Stimulated activated naive CD8-positive, alpha-beta T cell treated with anti-CD3 and anti-CD28 coated beads, Interleukin-15, Interleukin-2, amounts not matched to agents 100 ng/mL and 50 ng/mL, for 24 hours (primary cell): Measurements from ENCODE around the gene MRPS31.
"Not testable (repeated sequence)": the region's sequence is repeated elsewhere in the genome, so short reads cannot be mapped to it uniquely, and the experiment has no call there.

Source experiments
- H3K27ac Mint-ChIP-seq: one replicate; pipeline ENCODE4 v1.8.0; 2021; ENCODE audit warnings: mild to moderate bottlenecking, mixed read lengths
- H3K27me3 Mint-ChIP-seq: one replicate; pipeline ENCODE4 v1.8.0; 2021; ENCODE audit warnings: mixed read lengths
- H3K36me3 Mint-ChIP-seq: one replicate; pipeline ENCODE4 v1.8.0; 2021; ENCODE audit warnings: low read depth, mixed read lengths
- H3K4me1 Mint-ChIP-seq: one replicate; pipeline ENCODE4 v1.8.0; 2021; ENCODE audit warnings: low read depth, mixed read lengths
- H3K4me3 Mint-ChIP-seq: one replicate; pipeline ENCODE4 v1.8.0; 2021; ENCODE audit warnings: mild to moderate bottlenecking, mixed read lengths
- H3K9me3 Mint-ChIP-seq: one replicate; pipeline ENCODE4 v1.8.0; 2021; ENCODE audit warnings: mixed read lengths

The MRPS31 gene

GRCh38 chr13:40796649-40797048, 25.7 kb upstream of the MRPS31 start:
- H3K36me3 Mint-ChIP-seq, result peaks cover 35% of the 10 kb centered on the region
- H3K4me1 Mint-ChIP-seq, result peaks cover 24% of the 10 kb centered on the region
- H3K4me3 Mint-ChIP-seq, result no peak overlapping the region
- no peaks in the 10 kb centered on the region for H3K27me3 Mint-ChIP-seq
- H3K9me3 Mint-ChIP-seq, result no peaks in the 10 kb centered on the region
- no peak overlapping the region for H3K27ac Mint-ChIP-seq

DNA sequence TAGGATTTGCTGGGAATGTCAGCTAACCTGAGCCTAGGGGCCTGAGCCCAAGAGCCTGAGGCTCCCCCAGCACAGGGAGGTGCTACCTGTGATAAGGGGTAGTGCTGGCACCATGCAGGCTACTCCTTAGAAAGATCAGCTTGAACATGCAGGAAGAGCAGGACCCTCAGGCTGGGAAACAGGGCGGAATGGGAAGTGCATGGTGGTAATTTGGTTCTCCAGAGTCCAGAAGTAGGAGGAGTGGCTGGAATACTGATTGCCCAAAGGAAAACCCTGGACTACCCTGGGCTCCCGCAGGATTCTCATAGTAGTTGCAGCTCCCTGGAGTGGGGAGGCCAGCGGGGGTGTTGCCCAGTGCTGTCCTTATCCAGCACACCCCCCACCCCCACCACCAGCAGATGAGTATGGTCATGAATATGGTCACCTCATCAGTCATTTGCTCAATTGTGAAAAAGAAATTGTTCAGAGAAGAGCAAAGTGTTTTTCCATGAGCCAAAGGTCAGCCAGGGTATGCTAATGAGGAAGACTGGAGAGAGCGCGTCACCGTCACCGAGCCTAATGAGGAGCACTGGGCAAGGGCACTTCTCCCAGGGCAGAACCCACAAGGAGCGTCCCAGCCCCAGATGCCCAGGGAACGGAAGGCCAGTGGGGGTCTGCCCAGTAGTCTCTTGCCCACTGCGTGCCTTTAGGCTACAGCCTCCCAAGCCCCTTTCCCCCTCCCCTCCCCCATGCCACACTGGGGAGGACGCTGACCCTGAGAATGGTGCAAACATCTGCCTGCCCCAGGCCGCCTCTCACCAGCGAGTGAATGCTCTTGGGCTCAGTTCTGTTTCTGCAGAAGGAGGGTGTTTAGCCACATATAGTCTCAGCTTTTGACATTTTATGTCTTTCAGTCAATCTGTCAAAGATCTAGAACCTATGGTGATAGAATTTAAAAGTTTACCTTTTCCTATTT, 23.7 kb upstream of the MRPS31 start:
- Mint-ChIP-seq H3K36me3 (peaks cover 29% of the 10 kb centered on the region), H3K4me1 (peaks cover 34% of the 10 kb centered on the region), H3K27me3 (no peaks in the 10 kb centered on the region), H3K27ac (peak overlapping the region; percentile 81), H3K9me3 (no peaks in the 10 kb centered on the region), H3K4me3 (no peak overlapping the region)

DNA sequence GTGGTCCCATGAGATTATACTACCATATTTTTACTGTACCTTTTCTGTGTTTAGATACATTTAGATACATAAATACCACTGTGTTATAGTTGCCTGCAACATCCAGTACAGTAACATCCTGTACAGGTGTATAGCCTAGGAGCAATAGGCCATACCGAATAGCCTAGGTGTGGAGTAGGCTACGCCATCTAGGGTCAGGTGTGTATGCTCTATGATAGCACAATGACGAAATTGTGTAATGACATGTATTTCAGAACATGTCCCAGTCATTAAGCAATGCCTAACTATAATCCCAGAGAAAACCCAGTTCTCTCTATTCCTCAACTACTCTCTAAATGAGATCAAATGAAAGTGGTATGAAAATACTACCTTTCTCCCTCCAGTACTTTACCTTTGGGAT, 22.3 kb upstream of the MRPS31 start:
- Mint-ChIP-seq H3K4me1 (peaks cover 34% of the 10 kb centered on the region), H3K4me3 (no peak overlapping the region), H3K27me3 (no peaks in the 10 kb centered on the region), H3K36me3 (peaks cover 16% of the 10 kb centered on the region), H3K9me3 (no peaks in the 10 kb centered on the region), H3K27ac (no peak overlapping the region)

- no peaks in the 10 kb centered on the region for H3K27me3 Mint-ChIP-seq
- H3K4me3 Mint-ChIP-seq, result no peak overlapping the region
- H3K4me1 Mint-ChIP-seq, result peaks cover 39% of the 10 kb centered on the region
- no peak overlapping the region for H3K27ac Mint-ChIP-seq
- H3K36me3 Mint-ChIP-seq, result peaks cover 15% of the 10 kb centered on the region
- no peaks in the 10 kb centered on the region for H3K9me3 Mint-ChIP-seq
These were observed 21.5 kb upstream of the MRPS31 start for GRCh38 chr13:40792284-40793051.

- peaks cover 55% of the 10 kb centered on the region for H3K4me1 Mint-ChIP-seq
- H3K27ac Mint-ChIP-seq, result peak overlapping the region; percentile 76
- H3K36me3 Mint-ChIP-seq, result peaks cover 11% of the 10 kb centered on the region
- peak overlapping the region; percentile 84 for H3K4me3 Mint-ChIP-seq
- H3K27me3 Mint-ChIP-seq, result no peaks in the 10 kb centered on the region
- no peaks in the 10 kb centered on the region for H3K9me3 Mint-ChIP-seq
These were observed 19.2 kb upstream of the MRPS31 start for GRCh38 chr13:40790154-40790616.

GRCh38 chr13:40789275-40790153, 18.5 kb upstream of the MRPS31 start, which contains the start of gene SLC25A15:
Gene SLC25A15 (plus strand): TSS chr13:40789611. CDS start chr13:40793227, 3,616 bp downstream.
- peak within 1 kb of the TSS; percentile 87 for H3K27ac Mint-ChIP-seq
- no peaks in the 10 kb centered on the region for H3K27me3 Mint-ChIP-seq
- peak within 1 kb of the TSS; percentile 84 for H3K4me3 Mint-ChIP-seq
- H3K9me3 Mint-ChIP-seq, result no peaks in the 10 kb centered on the region
- H3K36me3 Mint-ChIP-seq, result peaks cover 9% of the 10 kb centered on the region
- peaks cover 51% of the 10 kb centered on the region for H3K4me1 Mint-ChIP-seq

DNA sequence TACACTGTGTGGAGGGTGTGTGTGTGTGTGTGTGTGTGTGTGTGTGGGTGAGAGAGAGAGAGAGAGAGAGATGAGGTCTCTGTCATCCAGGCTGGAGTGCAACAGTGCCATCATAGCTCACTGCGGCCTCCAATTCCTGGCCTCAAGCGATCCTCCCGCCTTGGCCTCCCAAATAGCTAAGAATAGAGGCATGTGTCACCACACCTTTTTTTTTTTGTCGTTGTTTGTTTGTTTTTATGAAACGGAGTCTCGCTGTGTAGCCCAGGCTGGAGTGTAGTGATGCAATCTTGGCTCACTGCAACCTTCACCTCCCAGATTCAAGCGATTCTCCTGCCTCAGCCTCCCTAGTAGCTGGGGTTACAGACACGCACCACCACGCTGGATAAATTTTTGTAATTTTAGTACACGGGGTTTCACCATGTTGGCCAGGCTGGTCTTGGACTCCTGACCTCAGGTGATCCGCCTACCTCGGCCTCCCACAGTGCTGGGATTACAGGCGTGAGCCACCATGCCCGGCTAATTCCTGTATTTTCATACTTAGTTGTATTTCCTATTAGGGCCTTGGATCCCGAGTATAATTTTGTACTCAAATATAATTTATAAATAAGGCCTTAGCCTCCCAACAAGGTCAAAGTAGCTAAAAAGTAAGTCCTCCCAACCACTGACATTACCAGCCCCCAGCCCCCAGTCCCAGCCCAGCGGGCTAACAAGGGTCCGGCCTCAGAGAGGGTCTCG, 17.7 kb upstream of the MRPS31 start:
- H3K27me3 Mint-ChIP-seq, H3K36me3 Mint-ChIP-seq, H3K9me3 Mint-ChIP-seq: not testable (repeated sequence)
- Mint-ChIP-seq H3K4me1 (peaks cover 43% of the 10 kb centered on the region), H3K4me3 (peak overlapping the region; percentile 84), H3K27ac (peak overlapping the region; percentile 87)

DNA sequence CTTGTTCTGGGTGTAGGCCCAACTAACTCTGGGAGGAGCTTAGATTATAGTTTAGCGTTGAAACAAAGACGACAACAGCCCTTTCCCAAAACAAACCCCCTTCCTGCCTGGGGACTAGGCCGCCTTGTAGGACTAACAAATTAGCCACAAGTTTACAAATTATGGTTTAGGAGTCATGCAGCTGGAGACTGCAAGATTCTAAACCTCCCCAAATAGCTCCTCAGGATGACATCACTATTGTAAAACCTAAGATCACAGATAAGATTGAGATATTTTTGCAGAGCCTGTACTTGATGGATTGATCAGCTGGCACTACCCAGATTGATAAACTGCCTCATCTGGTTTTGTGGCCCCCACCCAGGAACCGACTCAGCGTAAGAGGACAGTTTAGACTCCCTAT, 16.1 kb upstream of the MRPS31 start:
- Mint-ChIP-seq H3K27ac (peak overlapping the region; percentile 91), H3K4me3 (peak overlapping the region; percentile 84), H3K4me1 (peaks cover 42% of the 10 kb centered on the region), H3K27me3 (no peaks in the 10 kb centered on the region), H3K36me3 (no peaks in the 10 kb centered on the region), H3K9me3 (no peaks in the 10 kb centered on the region)

DNA sequence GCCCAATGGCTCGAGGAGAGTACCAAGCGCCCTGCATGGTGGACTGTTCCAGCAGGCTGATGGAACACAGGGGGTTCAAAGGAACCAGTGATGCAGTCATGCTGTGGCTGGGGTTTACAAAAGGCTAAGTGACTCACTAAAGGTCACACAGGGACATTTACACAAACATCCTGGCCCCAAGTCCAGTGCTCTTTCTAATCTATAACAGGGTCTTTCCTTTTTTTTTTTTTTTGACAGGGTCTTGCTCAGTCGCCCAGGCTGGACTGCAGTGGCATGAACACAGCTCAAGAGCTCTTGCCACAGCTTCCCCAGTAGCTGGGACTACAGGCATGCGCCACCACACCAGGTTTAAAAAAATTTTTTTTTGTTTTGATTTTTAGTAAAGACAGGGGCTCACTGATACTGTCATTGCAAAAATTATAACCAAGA, 15.6 kb upstream of the MRPS31 start:
- Mint-ChIP-seq H3K9me3 (no peaks in the 10 kb centered on the region), H3K4me3 (peak overlapping the region; percentile 62), H3K4me1 (peaks cover 42% of the 10 kb centered on the region), H3K27me3 (no peaks in the 10 kb centered on the region), H3K36me3 (no peaks in the 10 kb centered on the region), H3K27ac (peak overlapping the region; percentile 91)

DNA sequence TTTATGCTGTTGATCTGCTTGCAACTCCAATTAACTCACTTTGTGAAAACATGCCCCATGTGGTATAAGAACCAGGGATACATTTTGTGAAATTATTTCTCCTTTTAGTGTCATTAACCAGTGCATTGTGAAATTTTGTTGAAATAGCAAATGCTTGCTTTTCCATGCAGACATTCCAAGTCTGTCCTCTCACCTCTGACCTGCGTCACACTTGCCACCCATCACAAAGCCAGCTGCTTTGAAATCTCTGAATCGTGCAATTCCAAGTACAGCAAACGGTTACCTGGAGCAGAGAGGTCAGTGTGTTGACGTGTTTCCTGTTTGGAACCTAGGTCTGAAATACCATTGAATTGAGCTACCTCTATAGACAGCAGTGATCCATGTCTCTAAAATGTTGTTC, 13.6 kb upstream of the MRPS31 start:
- H3K27ac Mint-ChIP-seq, result no peak overlapping the region
- no peaks in the 10 kb centered on the region for H3K36me3 Mint-ChIP-seq
- peaks cover 31% of the 10 kb centered on the region for H3K4me1 Mint-ChIP-seq
- no peaks in the 10 kb centered on the region for H3K9me3 Mint-ChIP-seq
- no peaks in the 10 kb centered on the region for H3K27me3 Mint-ChIP-seq
- no peak overlapping the region for H3K4me3 Mint-ChIP-seq

DNA sequence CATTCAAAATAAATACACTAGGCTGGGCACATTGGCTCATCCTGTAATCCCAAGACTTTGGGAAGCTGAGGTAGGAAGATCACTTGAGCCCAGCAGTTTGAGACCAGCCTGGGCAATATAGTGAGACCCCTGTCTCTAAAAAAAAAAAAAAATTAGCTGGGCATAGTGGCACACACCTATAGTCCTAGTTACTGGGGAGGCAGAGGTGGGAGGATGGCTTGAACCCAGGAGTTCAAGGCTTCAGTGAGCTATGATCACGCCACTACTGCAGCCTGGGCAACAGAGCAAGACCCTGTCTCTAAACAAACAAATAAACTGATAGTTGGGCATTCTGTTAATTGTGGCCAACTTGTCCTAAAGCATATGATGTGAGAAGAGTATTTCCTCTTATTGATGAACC, 12.0 kb upstream of the MRPS31 start:
- H3K36me3 Mint-ChIP-seq, H3K27me3 Mint-ChIP-seq, H3K9me3 Mint-ChIP-seq, H3K4me3 Mint-ChIP-seq, H3K27ac Mint-ChIP-seq: not testable (repeated sequence)
- H3K4me1 Mint-ChIP-seq, result peaks cover 31% of the 10 kb centered on the region

DNA sequence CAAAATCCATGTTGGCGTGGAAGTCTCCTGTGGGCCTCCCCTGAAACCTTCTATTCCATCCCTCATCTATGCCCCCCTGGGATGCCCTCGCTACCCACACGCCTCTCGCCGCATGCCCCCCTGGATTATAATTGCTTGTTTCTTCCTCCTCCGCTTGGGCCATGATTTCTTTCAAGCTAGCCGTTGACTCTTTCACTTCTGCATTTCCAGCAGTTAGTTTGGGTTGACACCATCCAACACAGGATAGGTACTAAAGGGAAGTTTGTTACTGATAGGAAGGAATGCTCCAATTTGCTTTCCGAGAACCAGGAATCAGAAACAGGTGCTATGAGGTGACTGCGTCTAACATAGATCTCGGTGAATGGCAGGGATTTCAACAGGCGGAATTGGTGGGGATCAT, 10.7 kb upstream of the MRPS31 start:
- no peaks in the 10 kb centered on the region for H3K9me3 Mint-ChIP-seq
- no peaks in the 10 kb centered on the region for H3K36me3 Mint-ChIP-seq
- no peaks in the 10 kb centered on the region for H3K27me3 Mint-ChIP-seq
- H3K4me3 Mint-ChIP-seq, result no peak overlapping the region
- H3K4me1 Mint-ChIP-seq, result peaks cover 31% of the 10 kb centered on the region
- no peak overlapping the region for H3K27ac Mint-ChIP-seq

- Mint-ChIP-seq H3K4me3 (no peak overlapping the region), H3K27ac (no peak overlapping the region), H3K27me3 (no peaks in the 10 kb centered on the region), H3K4me1 (peaks cover 31% of the 10 kb centered on the region), H3K9me3 (no peaks in the 10 kb centered on the region), H3K36me3 (no peaks in the 10 kb centered on the region)
These were observed 9.9 kb upstream of the MRPS31 start for GRCh38 chr13:40780822-40781401.
